ENCODE measurements around the gene SERAC1.
"Not testable (repeated sequence)": the region's sequence is repeated elsewhere in the genome, so short reads cannot be mapped to it uniquely, and the experiment has no call there.

DNA sequence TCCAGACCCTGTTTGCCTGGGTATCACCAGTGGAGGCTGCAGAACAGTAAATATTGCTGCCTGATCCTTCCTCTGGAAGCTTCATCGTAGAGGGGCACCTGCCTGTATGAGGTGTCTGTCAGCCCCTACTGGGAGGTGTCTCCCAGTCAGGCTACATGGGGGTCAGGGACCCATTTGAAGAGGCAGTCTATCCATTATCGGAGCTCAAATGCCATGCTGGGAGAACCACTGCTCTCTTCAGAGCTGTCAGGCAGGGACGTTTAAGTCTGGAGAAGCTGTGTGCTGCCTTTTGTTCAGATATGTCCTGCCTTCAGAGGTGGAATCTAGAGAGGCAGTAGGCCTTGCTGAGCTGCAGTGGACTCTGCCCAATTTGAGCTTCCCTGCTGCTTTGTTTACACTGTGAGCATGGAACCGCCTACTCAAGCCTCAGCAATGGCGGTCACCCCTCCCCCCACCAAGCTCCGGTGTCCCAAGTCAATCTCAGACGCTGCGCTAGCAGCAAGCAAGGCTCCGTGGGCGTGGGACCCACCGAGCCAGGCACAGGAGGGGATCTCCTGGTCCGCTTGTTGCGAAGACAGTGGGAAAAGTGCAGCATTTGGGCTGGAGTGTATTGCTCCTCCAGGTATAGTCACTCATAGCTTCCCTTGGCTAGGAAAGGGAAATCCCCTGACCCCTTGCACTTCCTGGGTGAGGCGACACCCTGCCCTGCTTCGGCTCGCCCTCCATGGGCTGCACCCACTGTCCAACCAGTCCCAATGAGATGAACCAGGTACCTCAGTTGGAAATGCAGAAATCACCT lies 15.3 kb upstream of the SERAC1 start:
- TF ChIP-seq, protein P1, sequence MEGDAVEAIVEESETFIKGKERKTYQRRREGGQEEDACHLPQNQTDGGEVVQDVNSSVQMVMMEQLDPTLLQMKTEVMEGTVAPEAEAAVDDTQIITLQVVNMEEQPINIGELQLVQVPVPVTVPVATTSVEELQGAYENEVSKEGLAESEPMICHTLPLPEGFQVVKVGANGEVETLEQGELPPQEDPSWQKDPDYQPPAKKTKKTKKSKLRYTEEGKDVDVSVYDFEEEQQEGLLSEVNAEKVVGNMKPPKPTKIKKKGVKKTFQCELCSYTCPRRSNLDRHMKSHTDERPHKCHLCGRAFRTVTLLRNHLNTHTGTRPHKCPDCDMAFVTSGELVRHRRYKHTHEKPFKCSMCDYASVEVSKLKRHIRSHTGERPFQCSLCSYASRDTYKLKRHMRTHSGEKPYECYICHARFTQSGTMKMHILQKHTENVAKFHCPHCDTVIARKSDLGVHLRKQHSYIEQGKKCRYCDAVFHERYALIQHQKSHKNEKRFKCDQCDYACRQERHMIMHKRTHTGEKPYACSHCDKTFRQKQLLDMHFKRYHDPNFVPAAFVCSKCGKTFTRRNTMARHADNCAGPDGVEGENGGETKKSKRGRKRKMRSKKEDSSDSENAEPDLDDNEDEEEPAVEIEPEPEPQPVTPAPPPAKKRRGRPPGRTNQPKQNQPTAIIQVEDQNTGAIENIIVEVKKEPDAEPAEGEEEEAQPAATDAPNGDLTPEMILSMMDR (conservative IDR thresholded peaks at IDR 0.05; ENCODE audit: low read depth, low read length) = not testable (repeated sequence)
- TF ChIP-seq POLR2A (IDR thresholded peaks at IDR 0.05; ENCODE audit: low read depth, low read length) = not testable (repeated sequence)

All from IMR-90 (cell line).